Progenitor cell of endocrine pancreas (in vitro differentiated cells): Measurements from ENCODE around the gene PRR20D. TPM values are rescaled to one million over a fixed set of nuclear protein-coding genes. Genes with fewer than 3 reads are reported as not detected.
"Not testable (repeated sequence)": the region's sequence is repeated elsewhere in the genome, so short reads cannot be mapped to it uniquely, and the experiment has no call there.

Experiments used
- DNase-seq: peaks from one replicate; pipeline ENCODE4 v3.0.0; 2021; ENCODE audit warnings: low spot score; ENCODE audit not compliant: unreplicated experiment
- H3K27ac Mint-ChIP-seq: 2 replicates; pipeline ENCODE4 v1.8.0; 2021; ENCODE audit warnings: mild to moderate bottlenecking, moderate library complexity, mixed read lengths
- H3K27me3 Mint-ChIP-seq: 2 replicates; pipeline ENCODE4 v1.8.0; 2021; ENCODE audit warnings: mixed read lengths
- H3K36me3 Mint-ChIP-seq: 2 replicates; pipeline ENCODE4 v1.8.0; 2022; ENCODE audit warnings: mixed read lengths; ENCODE audit not compliant: insufficient read depth
- H3K4me1 Mint-ChIP-seq: 2 replicates; pipeline ENCODE4 v1.8.0; 2021; ENCODE audit warnings: low read depth, mixed read lengths
- H3K4me3 Mint-ChIP-seq: 2 replicates; pipeline ENCODE4 v1.8.0; 2021; ENCODE audit warnings: low read depth, mild to moderate bottlenecking, moderate library complexity, mixed read lengths
- H3K9me3 Mint-ChIP-seq: 2 replicates; pipeline ENCODE4 v1.8.0; 2021; ENCODE audit warnings: low read depth, mixed read lengths
- CTCF ChIP-seq: fragments of 200-600 bp; sonication (generic); IDR thresholded peaks from one replicate; pipeline ENCODE4 v1.5.0; 2021; ENCODE audit warnings: antibody characterized with exemption, mild to moderate bottlenecking; ENCODE audit not compliant: unreplicated experiment
- total RNA-seq: library from RNA; stranded (reverse); gene quantifications from 2 replicates; pipeline ENCODE4 v1.2.1, GENCODE V29; 2021

PRR20D gene
- total RNA-seq, 1 donor from 2014 or later: not detected

GRCh38 chr13:57138988-57139387, 21.4 kb upstream of the PRR20D start:
- H3K9me3 Mint-ChIP-seq: peaks cover 3% of the 10 kb centered on the region
- no peak overlapping the region for H3K27ac Mint-ChIP-seq
- no peaks in the 10 kb centered on the region for H3K27me3 Mint-ChIP-seq
- TF ChIP-seq CTCF: no peak
- no peaks in the 10 kb centered on the region for H3K36me3 Mint-ChIP-seq
- peaks cover 3% of the 10 kb centered on the region for H3K4me1 Mint-ChIP-seq
- no peak for DNase-seq
- no peak overlapping the region for H3K4me3 Mint-ChIP-seq

- not testable (repeated sequence) for DNase-seq, H3K36me3 Mint-ChIP-seq, H3K9me3 Mint-ChIP-seq, H3K27me3 Mint-ChIP-seq, H3K4me3 Mint-ChIP-seq, H3K4me1 Mint-ChIP-seq, H3K27ac Mint-ChIP-seq
Observed at GRCh38 chr13:57139781-57140180, 20.7 kb upstream of the PRR20D start.

- not testable (repeated sequence) for H3K9me3 Mint-ChIP-seq, H3K27ac Mint-ChIP-seq, H3K27me3 Mint-ChIP-seq, DNase-seq, H3K36me3 Mint-ChIP-seq, H3K4me1 Mint-ChIP-seq, H3K4me3 Mint-ChIP-seq
Observed at GRCh38 chr13:57140235-57140968, 20.0 kb upstream of the PRR20D start, which contains the start of gene PRR20A. Gene PRR20A, plus strand, starts transcription at chr13:57140918. Its CDS starts 387 bp downstream, at chr13:57141305.

DNA sequence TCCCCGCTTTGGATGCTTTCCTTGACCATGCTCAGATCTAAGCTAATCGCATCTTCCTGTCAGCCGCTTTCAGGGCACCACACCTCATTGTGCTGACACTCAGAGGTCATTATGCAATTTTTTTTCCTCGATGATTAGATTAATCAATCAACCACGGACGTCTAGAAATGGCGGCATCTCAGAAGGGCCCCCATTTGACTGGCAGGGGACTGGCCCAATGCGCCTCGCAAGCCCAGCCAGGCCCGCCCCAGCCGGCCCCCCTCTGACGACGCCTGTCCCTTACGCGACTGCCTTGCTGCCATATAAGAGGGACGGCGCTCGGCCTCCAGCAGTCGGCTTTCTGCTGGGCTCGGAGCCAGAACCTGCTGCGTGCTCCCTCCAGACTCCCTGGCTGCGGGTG, 13.2 kb upstream of the PRR20D start, which contains the start of gene PRR20B:
Gene PRR20B (plus strand): TSS at position 301 of the 400 bp plus-strand sequence. CDS start 387 bp downstream, outside the sequence.
- not testable (repeated sequence) for H3K36me3 Mint-ChIP-seq, H3K27me3 Mint-ChIP-seq, H3K9me3 Mint-ChIP-seq, H3K4me3 Mint-ChIP-seq, DNase-seq, H3K27ac Mint-ChIP-seq, H3K4me1 Mint-ChIP-seq

GRCh38 chr13:57148106-57148505, 12.3 kb upstream of the PRR20D start:
- not testable (repeated sequence) for H3K4me3 Mint-ChIP-seq, H3K4me1 Mint-ChIP-seq, H3K27me3 Mint-ChIP-seq, DNase-seq, H3K36me3 Mint-ChIP-seq, H3K27ac Mint-ChIP-seq, H3K9me3 Mint-ChIP-seq

- not testable (repeated sequence) for H3K4me3 Mint-ChIP-seq, H3K9me3 Mint-ChIP-seq, H3K27me3 Mint-ChIP-seq, H3K27ac Mint-ChIP-seq, H3K36me3 Mint-ChIP-seq, DNase-seq, H3K4me1 Mint-ChIP-seq
Observed at GRCh38 chr13:57153761-57154160, 6.7 kb upstream of the PRR20D start, which contains the start of gene PRR20C. Gene PRR20C, plus strand, starts transcription at chr13:57154061. Its CDS starts 387 bp downstream, at chr13:57154448.

GRCh38 chr13:57166897-57167296, 6.5 kb downstream of the PRR20D start, which contains the start of gene PRR20E:
Gene PRR20E, plus strand, starts transcription at chr13:57167197. Its CDS starts 387 bp downstream, at chr13:57167584.
- not testable (repeated sequence) for H3K27ac Mint-ChIP-seq, H3K9me3 Mint-ChIP-seq, H3K4me1 Mint-ChIP-seq, DNase-seq, H3K36me3 Mint-ChIP-seq, H3K4me3 Mint-ChIP-seq, H3K27me3 Mint-ChIP-seq

DNA sequence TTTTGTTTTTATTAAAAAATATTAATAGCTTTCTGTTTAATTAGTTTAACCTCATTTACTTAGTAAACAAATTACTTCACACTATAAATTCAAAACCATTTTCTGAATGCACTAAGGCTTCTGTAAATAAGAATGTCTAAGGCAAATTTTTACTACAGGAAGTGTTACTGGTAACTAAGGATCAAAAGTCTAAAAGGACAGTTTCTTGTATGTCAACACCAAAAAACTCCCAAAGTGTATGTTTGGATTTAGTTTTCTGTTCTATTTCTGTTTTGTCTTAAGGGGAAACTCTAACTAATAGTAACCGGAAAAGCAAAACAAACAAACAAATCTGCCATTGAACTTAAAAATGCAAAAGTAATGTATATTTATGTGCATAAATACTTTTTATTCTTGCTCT, 31.2 kb downstream of the PRR20D start:
- no peak for TF ChIP-seq CTCF
- H3K27ac Mint-ChIP-seq: no peak overlapping the region
- no peak overlapping the region for H3K4me3 Mint-ChIP-seq
- H3K27me3 Mint-ChIP-seq: no peaks in the 10 kb centered on the region
- no peaks in the 10 kb centered on the region for H3K9me3 Mint-ChIP-seq
- peaks cover 1% of the 10 kb centered on the region for H3K4me1 Mint-ChIP-seq
- no peak for DNase-seq
- H3K36me3 Mint-ChIP-seq: no peaks in the 10 kb centered on the region
